SK-N-SH (cell line): ENCODE results near the gene AGAP1.

Experiments used
- CTCF ChIP-seq: fragments of 200-600 bp; sonication (generic); IDR thresholded peaks from 2 replicates; pipeline ENCODE4 v1.6.1; 2017; ENCODE audit warnings: antibody characterized with exemption, mild to moderate bottlenecking, moderate library complexity
- MXI1 ChIP-seq: IDR thresholded peaks from 2 replicates; pipeline ENCODE4 v1.6.1; 2012; ENCODE audit warnings: mild to moderate bottlenecking, low read depth, low read length, improper control_type of control experiment
- RAD21 ChIP-seq: IDR thresholded peaks from 2 replicates; pipeline ENCODE4 v1.6.1; 2012; ENCODE audit warnings: mild to moderate bottlenecking, low read length
- RFX5 ChIP-seq: IDR thresholded peaks from 2 replicates; pipeline ENCODE4 v1.6.1; 2012; ENCODE audit warnings: mild to moderate bottlenecking, improper control_type of control experiment, low read length
- TF ChIP-seq, protein P1 (sequence below): IDR thresholded peaks from 2 replicates; pipeline ENCODE4 v1.4.0; 2012; ENCODE audit warnings: low read depth

GRCh38 chr2:235784788-235785187 lies 290.9 kb downstream of the AGAP1 start:
- TF ChIP-seq CTCF (no peak), MXI1 (no peak), RFX5 (no peak), RAD21 (no peak)
- TF ChIP-seq, protein P1, sequence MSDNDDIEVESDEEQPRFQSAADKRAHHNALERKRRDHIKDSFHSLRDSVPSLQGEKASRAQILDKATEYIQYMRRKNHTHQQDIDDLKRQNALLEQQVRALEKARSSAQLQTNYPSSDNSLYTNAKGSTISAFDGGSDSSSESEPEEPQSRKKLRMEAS = no peak
